ENCODE results near the gene STEAP3.

DNA sequence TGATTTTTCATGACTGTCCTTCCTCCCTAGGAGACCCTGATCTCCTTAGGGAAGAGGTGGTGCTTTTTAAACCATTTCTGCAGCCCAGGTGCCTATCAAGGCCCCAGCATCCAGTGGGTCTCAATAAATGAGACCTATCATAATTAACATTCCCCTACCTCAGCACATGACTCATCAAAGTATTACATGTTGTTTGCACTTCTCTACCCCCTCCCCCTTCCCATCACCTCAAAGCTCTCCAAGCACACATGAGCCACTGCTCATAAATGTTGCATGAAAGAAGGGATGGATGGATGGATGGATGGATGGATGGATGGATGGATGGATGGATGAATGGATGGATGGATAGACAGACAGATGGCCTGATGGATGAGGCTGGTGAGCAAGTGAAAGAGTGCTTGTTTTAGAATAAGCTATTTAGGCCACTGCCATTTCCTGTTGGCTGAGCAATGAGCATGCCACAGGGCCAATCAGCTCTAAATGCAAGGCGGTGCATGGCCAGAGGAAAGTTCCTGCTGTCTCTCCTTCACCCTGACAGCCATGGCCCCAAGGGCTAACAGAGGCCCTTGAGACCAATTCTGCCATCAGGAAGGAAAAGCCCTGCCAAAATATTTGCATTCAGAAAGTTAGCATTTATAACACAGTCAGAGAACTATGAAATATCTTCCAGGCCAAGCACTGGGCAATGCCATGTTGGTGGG, 20.9 kb upstream of the STEAP3 start:
- TF ChIP-seq, protein P1, sequence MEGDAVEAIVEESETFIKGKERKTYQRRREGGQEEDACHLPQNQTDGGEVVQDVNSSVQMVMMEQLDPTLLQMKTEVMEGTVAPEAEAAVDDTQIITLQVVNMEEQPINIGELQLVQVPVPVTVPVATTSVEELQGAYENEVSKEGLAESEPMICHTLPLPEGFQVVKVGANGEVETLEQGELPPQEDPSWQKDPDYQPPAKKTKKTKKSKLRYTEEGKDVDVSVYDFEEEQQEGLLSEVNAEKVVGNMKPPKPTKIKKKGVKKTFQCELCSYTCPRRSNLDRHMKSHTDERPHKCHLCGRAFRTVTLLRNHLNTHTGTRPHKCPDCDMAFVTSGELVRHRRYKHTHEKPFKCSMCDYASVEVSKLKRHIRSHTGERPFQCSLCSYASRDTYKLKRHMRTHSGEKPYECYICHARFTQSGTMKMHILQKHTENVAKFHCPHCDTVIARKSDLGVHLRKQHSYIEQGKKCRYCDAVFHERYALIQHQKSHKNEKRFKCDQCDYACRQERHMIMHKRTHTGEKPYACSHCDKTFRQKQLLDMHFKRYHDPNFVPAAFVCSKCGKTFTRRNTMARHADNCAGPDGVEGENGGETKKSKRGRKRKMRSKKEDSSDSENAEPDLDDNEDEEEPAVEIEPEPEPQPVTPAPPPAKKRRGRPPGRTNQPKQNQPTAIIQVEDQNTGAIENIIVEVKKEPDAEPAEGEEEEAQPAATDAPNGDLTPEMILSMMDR (conservative IDR thresholded peaks at IDR 0.05 in 1 of 2, IDR thresholded peaks at IDR 0.05 in 1 of 2; ENCODE audit: low read depth in 1 of 2, low read length in 2 of 2): no peak
- no peak for TF ChIP-seq EZH2 (IDR thresholded peaks at IDR 0.05; ENCODE audit: low read length, missing control alignments)

Data from fibroblast of lung (primary cell).